Effector memory CD4-positive, alpha-beta T cell (primary cell): ENCODE measurements around the gene SDSL.

Source experiments
- DNase-seq, 3 donors: peaks; one replicate each; pipeline ENCODE4 v3.0.0-alpha.2; 2020
- H3K27ac ChIP-seq: 2 replicates; pipeline ENCODE4 v1.7.0; 2013; ENCODE audit warnings: mild to moderate bottlenecking, low read length, moderate library complexity; ENCODE audit not compliant: insufficient read depth, poor library complexity, severe bottlenecking
- H3K27me3 ChIP-seq: replicated peaks from 2 replicates; pipeline ENCODE4 v1.7.0; 2013; ENCODE audit warnings: mild to moderate bottlenecking, low read length; ENCODE audit not compliant: insufficient read depth, control insufficient read depth, poor library complexity, severe bottlenecking
- H3K36me3 ChIP-seq: 2 replicates; pipeline ENCODE4 v1.7.0; 2013; ENCODE audit warnings: mild to moderate bottlenecking, low read length, moderate library complexity; ENCODE audit not compliant: control insufficient read depth, insufficient read depth
- H3K4me1 ChIP-seq: 2 replicates; pipeline ENCODE4 v1.7.0; 2013; ENCODE audit warnings: low read length, mild to moderate bottlenecking; ENCODE audit not compliant: control insufficient read depth, insufficient read depth, poor library complexity, severe bottlenecking
- H3K4me3 ChIP-seq: 2 replicates; pipeline ENCODE4 v1.7.0; 2013; ENCODE audit warnings: low read length, low read depth, mild to moderate bottlenecking; ENCODE audit not compliant: insufficient read depth, poor library complexity, severe bottlenecking
- H3K9me3 ChIP-seq: 2 replicates; pipeline ENCODE4 v1.7.0; 2013; ENCODE audit warnings: mild to moderate bottlenecking, low read length, moderate library complexity; ENCODE audit not compliant: control insufficient read depth

The SDSL gene

GRCh38 chr12:113386866-113387566 is 35.2 kb upstream of the SDSL start:
- Histone ChIP-seq H3K9me3 (no peaks in the 10 kb centered on the region), H3K27ac (no peak overlapping the region), H3K27me3 (no peaks in the 10 kb centered on the region), H3K4me1 (no peaks in the 10 kb centered on the region), H3K36me3 (peaks cover 24% of the 10 kb centered on the region), H3K4me3 (no peak overlapping the region)
- no peak for DNase-seq

DNA sequence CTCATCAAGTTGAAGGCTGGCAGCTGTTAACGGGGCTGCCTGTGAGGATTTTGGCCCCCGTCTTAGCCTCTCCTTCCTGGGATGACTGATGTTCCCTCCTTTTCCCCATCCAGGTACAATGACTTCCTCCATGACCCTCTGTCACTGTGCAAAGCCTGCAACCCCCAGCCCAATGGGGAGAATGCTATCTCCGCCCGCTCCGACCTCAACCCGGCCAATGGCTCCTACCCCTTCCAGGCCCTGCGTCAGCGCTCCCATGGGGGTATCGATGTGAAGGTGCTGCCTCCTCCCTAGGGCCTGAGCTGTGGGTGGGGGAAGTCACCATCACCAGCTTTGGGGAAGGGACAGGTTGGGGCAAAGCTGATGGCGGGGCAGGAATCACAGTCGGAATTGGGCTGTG is 34.5 kb upstream of the SDSL start:
- Histone ChIP-seq H3K27me3 (no peaks in the 10 kb centered on the region), H3K9me3 (no peaks in the 10 kb centered on the region), H3K36me3 (peaks cover 24% of the 10 kb centered on the region)

DNA sequence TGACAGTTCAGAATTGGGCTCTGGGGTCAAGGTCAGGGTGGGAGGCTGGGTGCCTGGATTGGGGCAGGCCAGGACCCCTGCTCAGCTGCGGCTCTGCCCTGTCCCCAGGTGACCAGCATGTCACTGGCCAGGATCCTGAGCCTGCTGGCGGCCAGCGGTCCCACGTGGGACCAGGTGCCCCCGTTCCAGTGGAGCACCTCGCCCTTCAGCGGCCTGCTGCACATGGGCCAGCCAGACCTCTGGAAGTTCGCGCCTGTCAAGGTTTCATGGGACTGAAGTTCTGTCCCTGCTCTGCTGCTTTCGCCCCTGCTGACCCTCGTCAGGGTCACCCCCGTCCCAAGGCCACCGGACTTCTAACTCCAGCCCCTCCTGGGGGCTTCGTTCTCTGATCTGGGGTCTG is 33.8 kb upstream of the SDSL start:
- no peaks in the 10 kb centered on the region for H3K4me1 ChIP-seq
- H3K4me3 ChIP-seq = no peak overlapping the region
- H3K9me3 ChIP-seq = no peaks in the 10 kb centered on the region
- no peaks in the 10 kb centered on the region for H3K27me3 ChIP-seq
- peaks cover 24% of the 10 kb centered on the region for H3K36me3 ChIP-seq
- DNase-seq = no peak
- H3K27ac ChIP-seq = no peak overlapping the region

More for the DNA sequence above, 34.5 kb upstream of the SDSL start:
- Histone ChIP-seq H3K4me3 (no peak overlapping the region), H3K4me1 (no peaks in the 10 kb centered on the region), H3K27ac (no peak overlapping the region)
- no peak for DNase-seq

- Histone ChIP-seq H3K4me1 (no peaks in the 10 kb centered on the region), H3K27me3 (no peaks in the 10 kb centered on the region), H3K36me3 (peaks cover 15% of the 10 kb centered on the region), H3K4me3 (no peak overlapping the region), H3K9me3 (no peaks in the 10 kb centered on the region), H3K27ac (no peak overlapping the region)
- DNase-seq = no peak
Observed at GRCh38 chr12:113390064-113391043, 31.8 kb upstream of the SDSL start.

- H3K27me3 ChIP-seq = no peaks in the 10 kb centered on the region
- H3K4me3 ChIP-seq = no peak overlapping the region
- H3K9me3 ChIP-seq = no peaks in the 10 kb centered on the region
- H3K27ac ChIP-seq = no peak overlapping the region
- H3K36me3 ChIP-seq = peaks cover 15% of the 10 kb centered on the region
- DNase-seq = no peak
- no peaks in the 10 kb centered on the region for H3K4me1 ChIP-seq
Observed at GRCh38 chr12:113391145-113391544, 31.0 kb upstream of the SDSL start.

- no peaks in the 10 kb centered on the region for H3K9me3 ChIP-seq
- no peaks in the 10 kb centered on the region for H3K27me3 ChIP-seq
- no peak overlapping the region for H3K27ac ChIP-seq
- no peak overlapping the region for H3K4me3 ChIP-seq
- H3K36me3 ChIP-seq = peaks cover 15% of the 10 kb centered on the region
- DNase-seq = no peak
- H3K4me1 ChIP-seq = no peaks in the 10 kb centered on the region
Observed at GRCh38 chr12:113391650-113392337, 30.4 kb upstream of the SDSL start.

DNA sequence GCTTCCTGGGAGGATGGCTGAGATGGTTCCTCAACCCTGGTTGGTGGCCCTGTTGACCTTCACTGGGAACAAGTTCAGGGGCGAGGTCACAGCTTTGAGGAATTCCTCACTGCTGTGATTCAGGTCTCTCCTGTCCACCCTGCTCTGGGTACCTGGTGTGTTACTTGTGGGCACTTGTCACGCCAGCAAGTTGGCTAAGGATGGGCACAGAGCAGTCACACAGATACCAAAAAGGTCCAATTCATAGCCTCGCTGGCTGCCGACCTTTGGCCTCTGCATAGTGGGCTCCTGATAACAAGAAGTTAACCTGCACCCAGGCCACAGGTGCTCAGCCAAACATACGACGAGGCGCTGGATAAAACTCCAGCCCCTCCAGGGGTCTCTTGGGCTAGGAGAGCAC is 29.7 kb upstream of the SDSL start:
- no peak overlapping the region for H3K4me3 ChIP-seq
- DNase-seq = no peak
- no peaks in the 10 kb centered on the region for H3K4me1 ChIP-seq
- H3K27me3 ChIP-seq = no peaks in the 10 kb centered on the region
- peaks cover 15% of the 10 kb centered on the region for H3K36me3 ChIP-seq
- H3K9me3 ChIP-seq = no peaks in the 10 kb centered on the region
- no peak overlapping the region for H3K27ac ChIP-seq

DNA sequence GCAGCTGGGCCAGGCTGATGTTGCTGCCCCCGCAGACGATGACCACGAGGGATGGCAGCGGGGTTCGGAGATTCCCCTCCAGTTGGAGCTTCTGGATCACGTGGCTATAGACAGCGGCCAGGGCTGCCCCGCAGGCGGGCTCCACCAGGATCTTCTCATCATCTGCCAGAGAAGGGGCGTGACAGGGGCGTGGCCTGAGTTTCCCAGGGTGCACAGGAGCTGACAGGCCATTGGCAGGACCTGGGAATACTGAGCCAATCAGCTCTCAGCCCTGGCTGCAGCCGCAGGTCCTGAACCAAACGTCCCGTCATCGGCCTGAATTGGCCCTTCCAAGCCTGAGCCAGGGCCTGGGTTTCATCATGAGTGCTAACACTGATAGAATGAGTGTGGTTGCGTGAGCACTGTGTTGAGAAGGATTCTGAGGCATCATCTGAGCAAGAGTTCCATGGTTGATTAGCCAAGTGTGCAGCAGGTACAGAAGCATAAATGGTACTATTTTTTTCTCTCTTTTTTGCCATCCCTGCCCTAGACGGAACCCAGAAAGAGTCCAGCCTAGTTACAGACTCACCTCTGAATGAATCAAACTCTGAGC is 29.1 kb upstream of the SDSL start:
- Histone ChIP-seq H3K4me1 (no peaks in the 10 kb centered on the region), H3K36me3 (peaks cover 15% of the 10 kb centered on the region), H3K27me3 (no peaks in the 10 kb centered on the region), H3K27ac (no peak overlapping the region), H3K9me3 (no peaks in the 10 kb centered on the region), H3K4me3 (no peak overlapping the region)
- DNase-seq = no peak

DNA sequence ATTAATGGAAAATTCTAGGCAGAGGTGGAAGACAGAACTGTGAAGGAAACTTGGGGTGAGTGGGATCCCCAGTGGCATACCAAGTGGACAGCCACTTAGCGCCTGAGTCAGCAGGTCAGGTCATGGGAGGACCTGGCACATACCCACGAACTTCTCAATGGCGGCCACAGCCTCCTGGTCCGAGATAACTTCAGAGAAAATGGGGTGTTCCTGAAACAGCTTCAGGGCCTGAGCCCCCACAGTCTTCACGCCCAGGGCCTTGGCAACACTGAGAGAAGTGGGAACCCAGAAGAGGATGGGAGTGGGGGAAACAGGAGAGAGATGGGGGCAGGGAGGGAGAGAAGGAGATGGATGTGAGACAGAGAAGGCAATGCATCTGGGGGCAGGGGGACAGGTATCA is 28.4 kb upstream of the SDSL start:
- H3K27ac ChIP-seq = no peak overlapping the region
- H3K9me3 ChIP-seq = no peaks in the 10 kb centered on the region
- peaks cover 9% of the 10 kb centered on the region for H3K36me3 ChIP-seq
- DNase-seq = no peak
- H3K4me3 ChIP-seq = no peak overlapping the region
- no peaks in the 10 kb centered on the region for H3K27me3 ChIP-seq
- no peaks in the 10 kb centered on the region for H3K4me1 ChIP-seq
